IPS DF 4.7 (cell line): ENCODE data around the gene CALHM4.

ENCODE experiments used
- DNase-seq: peaks from one replicate; pipeline ENCODE4 v3.0.0-alpha.2; 2013; ENCODE audit warnings: low spot score; ENCODE audit errors: extremely low read depth

CALHM4 gene

GRCh38 chr6:116553451-116553850 lies at the start of gene CALHM4:
CALHM4 (plus strand) TSS chr6:116553751; CDS start chr6:116553794, 43 bp downstream.
- no peak for DNase-seq

- no peak for DNase-seq
Measured at GRCh38 chr6:116507324-116507723, 46.2 kb upstream of the CALHM4 start.

GRCh38 chr6:116508527-116508926 lies 45.0 kb upstream of the CALHM4 start:
- no peak for DNase-seq

GRCh38 chr6:116511424-116512110 lies 42.0 kb upstream of the CALHM4 start, which contains the start of gene CALHM5:
CALHM5 (plus strand) TSS chr6:116511639; CDS start chr6:116511697, 58 bp downstream.
- DNase-seq: no peak

- DNase-seq: no peak
Measured at GRCh38 chr6:116512111-116512559, 41.4 kb upstream of the CALHM4 start.

GRCh38 chr6:116512734-116513133 lies 40.8 kb upstream of the CALHM4 start:
- DNase-seq: no peak

- DNase-seq: no peak
Measured at GRCh38 chr6:116513224-116513875, 40.2 kb upstream of the CALHM4 start.

- no peak for DNase-seq
Measured at GRCh38 chr6:116514111-116514510, 39.4 kb upstream of the CALHM4 start.

- DNase-seq: no peak
Measured at GRCh38 chr6:116515141-116515540, 38.4 kb upstream of the CALHM4 start.

- DNase-seq: no peak
Measured at GRCh38 chr6:116518621-116519368, 34.8 kb upstream of the CALHM4 start.

- DNase-seq: no peak
Measured at GRCh38 chr6:116522896-116523295, 30.7 kb upstream of the CALHM4 start.

GRCh38 chr6:116524236-116524635 lies 29.3 kb upstream of the CALHM4 start:
- DNase-seq: no peak

GRCh38 chr6:116528133-116528532 lies 25.4 kb upstream of the CALHM4 start:
- DNase-seq: no peak

GRCh38 chr6:116528780-116529179 lies 24.8 kb upstream of the CALHM4 start:
- DNase-seq: no peak

- no peak for DNase-seq
Measured at GRCh38 chr6:116529466-116530290, 23.9 kb upstream of the CALHM4 start.

GRCh38 chr6:116530436-116530835 lies 23.1 kb upstream of the CALHM4 start:
- no peak for DNase-seq

- DNase-seq: no peak
Measured at GRCh38 chr6:116531675-116532570, 21.6 kb upstream of the CALHM4 start.

GRCh38 chr6:116533233-116533957 lies 20.2 kb upstream of the CALHM4 start:
- DNase-seq: no peak

GRCh38 chr6:116535109-116535508 lies 18.4 kb upstream of the CALHM4 start:
- DNase-seq: no peak

GRCh38 chr6:116536216-116536621 lies 17.3 kb upstream of the CALHM4 start:
- DNase-seq: no peak
